ENCODE data around the gene TCF23.
"Not testable (repeated sequence)": the region's sequence is repeated elsewhere in the genome, so short reads cannot be mapped to it uniquely, and the experiment has no call there.

Gene TCF23

GRCh38 chr2:27148801-27149439, at the start of gene TCF23:
TCF23 (plus strand) TSS chr2:27149004; CDS start chr2:27149134, 130 bp downstream.
- DNase-seq: no peak

- no peak for DNase-seq
Observed at GRCh38 chr2:27099334-27099955, 49.4 kb upstream of the TCF23 start.

GRCh38 chr2:27100036-27100435, 48.8 kb upstream of the TCF23 start:
- no peak for DNase-seq

GRCh38 chr2:27102329-27102728, 46.5 kb upstream of the TCF23 start:
- DNase-seq: no peak

- no peak for DNase-seq
Observed at GRCh38 chr2:27105981-27106380, 42.8 kb upstream of the TCF23 start.

- DNase-seq: no peak
Observed at GRCh38 chr2:27108221-27108620, 40.6 kb upstream of the TCF23 start.

GRCh38 chr2:27109083-27109482, 39.7 kb upstream of the TCF23 start:
- no peak for DNase-seq

GRCh38 chr2:27110603-27111352, 38.0 kb upstream of the TCF23 start:
- DNase-seq: not testable (repeated sequence)

GRCh38 chr2:27111392-27112078, 37.3 kb upstream of the TCF23 start:
- not testable (repeated sequence) for DNase-seq

GRCh38 chr2:27115519-27115918, 33.3 kb upstream of the TCF23 start:
- DNase-seq: no peak

GRCh38 chr2:27117995-27118524, 30.7 kb upstream of the TCF23 start:
- DNase-seq: no peak

- DNase-seq: no peak
Observed at GRCh38 chr2:27118525-27119329, 30.1 kb upstream of the TCF23 start, which contains the start of gene CGREF1. CGREF1 (minus strand) TSS chr2:27119128; CDS start chr2:27104366, 14,762 bp downstream.

- DNase-seq: not testable (repeated sequence)
Observed at GRCh38 chr2:27119330-27119670, 29.5 kb upstream of the TCF23 start.

GRCh38 chr2:27121906-27122305, 26.9 kb upstream of the TCF23 start:
- no peak for DNase-seq

- no peak for DNase-seq
Observed at GRCh38 chr2:27122791-27123190, 26.0 kb upstream of the TCF23 start.

- peak; percentile 40 for DNase-seq
Observed at GRCh38 chr2:27123302-27124150, 25.3 kb upstream of the TCF23 start, which contains the start of gene ABHD1. ABHD1 (plus strand) TSS chr2:27123815; CDS start chr2:27123949, 134 bp downstream.

- DNase-seq: no peak
Observed at GRCh38 chr2:27125104-27125503, 23.7 kb upstream of the TCF23 start.

GRCh38 chr2:27126252-27126710, 22.5 kb upstream of the TCF23 start:
- no peak for DNase-seq

GRCh38 chr2:27127883-27128667, 20.7 kb upstream of the TCF23 start:
- no peak for DNase-seq

All from activated CD4-positive, alpha-beta T cell treated with anti-CD3 and anti-CD28 coated beads, Interleukin-2, amount 50 U/mL, for 1 hour (primary cell).